ENCODE data around the gene CADM2. TPM values are rescaled to one million over a fixed set of nuclear protein-coding genes. Genes with fewer than 3 reads are reported as not detected.

CADM2 gene
- total RNA-seq, 1 experiment from 2014 or later, result 0.47 TPM

DNA sequence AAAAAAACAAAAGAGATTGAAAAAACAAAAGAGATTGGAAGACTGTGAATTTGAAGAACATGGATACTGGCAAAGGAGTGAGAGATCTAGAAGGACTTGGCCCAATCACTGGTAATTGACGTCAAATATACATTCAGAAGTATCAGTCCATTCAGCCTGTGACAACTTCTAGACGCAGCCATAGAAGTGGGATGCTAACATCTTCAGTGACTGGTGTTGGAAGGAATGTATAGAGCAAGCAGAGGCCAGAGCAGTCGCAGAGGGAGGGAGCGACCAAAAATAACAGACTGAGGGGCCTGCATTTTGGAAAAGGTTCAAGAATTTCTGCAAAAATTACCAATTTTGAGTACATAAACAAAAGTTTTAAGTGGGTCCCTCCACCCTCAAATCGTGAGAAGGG is 473.3 kb downstream of the CADM2 start:
- Histone ChIP-seq H2AFZ (ENCODE audit: low read length) (no peak overlapping the region), H4K20me1 (ENCODE audit: low read length) (no peaks in the 10 kb centered on the region), H3K9me2 (replicated peaks; ENCODE audit: low read length) (no peaks in the 10 kb centered on the region), H3K4me2 (ENCODE audit: low read length) (no peak overlapping the region), H3K79me2 (ENCODE audit: low read length) (no peaks in the 10 kb centered on the region), H3K9me3 (ENCODE audit: low read length) (no peaks in the 10 kb centered on the region), H3K27me3 (ENCODE audit: low read length) (no peaks in the 10 kb centered on the region), H3K27ac (ENCODE audit: low read length) (no peak overlapping the region), H3K4me3 (ENCODE audit: low read length) (no peak overlapping the region), H3K4me1 (ENCODE audit: insufficient read depth, low read length) (0 out of 2 replicates have a peak, but pooled peaks cover 6% of the 10 kb centered on the region), H3F3A (ENCODE audit: low read length, unreplicated experiment) (no peaks in the 10 kb centered on the region), H3K9ac (ENCODE audit: low read length) (no peak overlapping the region), H3K36me3 (ENCODE audit: low read depth, low read length) (no peaks in the 10 kb centered on the region)
- BruUV-seq (replicated peaks), result no TSS peak
- DNase-seq, result no peak
- POLR2A ChIA-PET (ENCODE audit: unreplicated experiment), result no interaction called here
- CTCF ChIA-PET, result no interaction called here
- TF ChIP-seq EZH2 (IDR thresholded peaks at IDR 0.05; ENCODE audit: low read length, unreplicated experiment) (no peak), EZH2phosphoT487 (IDR thresholded peaks at IDR 0.05; ENCODE audit: borderline replicate concordance, low read length) (no peak)
- TF ChIP-seq, protein P1, sequence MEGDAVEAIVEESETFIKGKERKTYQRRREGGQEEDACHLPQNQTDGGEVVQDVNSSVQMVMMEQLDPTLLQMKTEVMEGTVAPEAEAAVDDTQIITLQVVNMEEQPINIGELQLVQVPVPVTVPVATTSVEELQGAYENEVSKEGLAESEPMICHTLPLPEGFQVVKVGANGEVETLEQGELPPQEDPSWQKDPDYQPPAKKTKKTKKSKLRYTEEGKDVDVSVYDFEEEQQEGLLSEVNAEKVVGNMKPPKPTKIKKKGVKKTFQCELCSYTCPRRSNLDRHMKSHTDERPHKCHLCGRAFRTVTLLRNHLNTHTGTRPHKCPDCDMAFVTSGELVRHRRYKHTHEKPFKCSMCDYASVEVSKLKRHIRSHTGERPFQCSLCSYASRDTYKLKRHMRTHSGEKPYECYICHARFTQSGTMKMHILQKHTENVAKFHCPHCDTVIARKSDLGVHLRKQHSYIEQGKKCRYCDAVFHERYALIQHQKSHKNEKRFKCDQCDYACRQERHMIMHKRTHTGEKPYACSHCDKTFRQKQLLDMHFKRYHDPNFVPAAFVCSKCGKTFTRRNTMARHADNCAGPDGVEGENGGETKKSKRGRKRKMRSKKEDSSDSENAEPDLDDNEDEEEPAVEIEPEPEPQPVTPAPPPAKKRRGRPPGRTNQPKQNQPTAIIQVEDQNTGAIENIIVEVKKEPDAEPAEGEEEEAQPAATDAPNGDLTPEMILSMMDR (conservative IDR thresholded peaks at IDR 0.05; ENCODE audit: low read depth, low read length), result no peak
- no peak for ATAC-seq
- intact Hi-C loops (cut with micrococcal nuclease), result no loop called here

DNA sequence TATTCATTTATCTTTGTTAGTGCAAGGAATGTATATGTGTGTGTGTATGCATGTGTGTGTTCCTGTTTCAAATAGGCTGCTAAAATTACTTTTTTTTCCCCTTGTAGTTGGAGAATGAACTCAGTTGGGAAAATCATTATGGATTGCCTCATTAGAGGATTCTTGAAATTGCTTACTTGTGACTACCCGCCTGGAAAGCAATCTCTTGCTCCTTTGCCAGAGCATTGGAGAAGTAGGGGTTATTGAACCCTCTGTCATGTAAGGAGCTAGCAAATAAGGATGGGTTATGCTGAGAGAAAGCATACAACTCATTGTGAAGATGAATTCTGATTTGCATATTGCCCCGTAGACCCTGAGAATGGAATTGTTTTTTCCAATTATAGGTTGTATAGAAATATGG is 474.5 kb downstream of the CADM2 start:
- H3K9ac ChIP-seq (ENCODE audit: low read length), result no peak overlapping the region
- intact Hi-C loops (cut with micrococcal nuclease), result no loop called here
- TF ChIP-seq, protein P1 (conservative IDR thresholded peaks at IDR 0.05; ENCODE audit: low read depth, low read length), result no peak
- no peak for TF ChIP-seq EZH2phosphoT487 (IDR thresholded peaks at IDR 0.05; ENCODE audit: borderline replicate concordance, low read length)
- no peak for TF ChIP-seq EZH2 (IDR thresholded peaks at IDR 0.05; ENCODE audit: low read length, unreplicated experiment)
- H3K9me2 ChIP-seq (replicated peaks; ENCODE audit: low read length), result no peaks in the 10 kb centered on the region
- ATAC-seq (no peak), DNase-seq (no peak)
- no peaks in the 10 kb centered on the region for H3K27me3 ChIP-seq (ENCODE audit: low read length)
- H3K79me2 ChIP-seq (ENCODE audit: low read length), result no peaks in the 10 kb centered on the region
- H3K4me2 ChIP-seq (ENCODE audit: low read length), result no peak overlapping the region
- CTCF ChIA-PET, result no interaction called here
- no TSS peak for BruUV-seq (replicated peaks)
- no peak overlapping the region for H3K4me3 ChIP-seq (ENCODE audit: low read length)
- no peaks in the 10 kb centered on the region for H4K20me1 ChIP-seq (ENCODE audit: low read length)
- no peaks in the 10 kb centered on the region for H3K36me3 ChIP-seq (ENCODE audit: low read depth, low read length)
- H3F3A ChIP-seq (ENCODE audit: low read length, unreplicated experiment), result no peaks in the 10 kb centered on the region
- no peaks in the 10 kb centered on the region for H3K9me3 ChIP-seq (ENCODE audit: low read length)
- H3K4me1 ChIP-seq (ENCODE audit: insufficient read depth, low read length), result no peaks in the 10 kb centered on the region
- POLR2A ChIA-PET (ENCODE audit: unreplicated experiment), result no interaction called here
- H3K27ac ChIP-seq (ENCODE audit: low read length), result no peak overlapping the region
- no peak overlapping the region for H2AFZ ChIP-seq (ENCODE audit: low read length)

DNA sequence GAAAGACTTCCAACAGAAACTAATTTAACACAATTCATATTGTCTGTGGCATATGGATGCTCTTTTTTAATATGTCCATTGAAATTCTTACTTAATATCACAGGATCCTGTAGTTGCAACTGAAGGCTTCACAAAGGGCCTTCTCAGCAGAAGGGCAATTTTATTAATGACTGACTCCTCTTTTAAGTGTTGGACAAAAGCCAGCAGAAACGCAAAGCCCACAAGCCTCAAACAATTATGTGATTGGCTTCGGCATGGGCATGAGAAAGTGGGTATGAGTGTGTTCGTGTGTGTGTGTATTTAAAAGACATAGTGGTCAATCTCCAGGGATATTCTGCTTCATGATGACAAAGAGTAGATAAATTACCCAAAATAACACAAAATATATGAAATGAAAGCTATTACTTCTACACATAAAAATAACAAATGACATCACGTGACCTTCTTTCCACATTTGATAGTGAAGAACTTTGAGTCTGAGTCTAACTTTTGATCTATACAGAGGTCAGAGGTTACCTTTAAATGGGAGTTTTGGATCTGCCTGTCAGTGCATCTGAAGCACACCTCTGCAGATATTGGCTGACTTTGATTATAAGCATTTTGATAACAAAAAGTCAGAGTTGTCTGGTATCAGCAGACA is 496.9 kb downstream of the CADM2 start:
- no peak overlapping the region for H3K4me3 ChIP-seq (ENCODE audit: low read length)
- H3K4me1 ChIP-seq (ENCODE audit: insufficient read depth, low read length), result no peaks in the 10 kb centered on the region
- H3K9ac ChIP-seq (ENCODE audit: low read length), result no peak overlapping the region
- H3K36me3 ChIP-seq (ENCODE audit: low read depth, low read length), result no peaks in the 10 kb centered on the region
- ChIA-PET POLR2A (ENCODE audit: unreplicated experiment) (no interaction called here), CTCF (no interaction called here)
- ATAC-seq (no peak), DNase-seq (no peak)
- H3F3A ChIP-seq (ENCODE audit: low read length, unreplicated experiment), result no peaks in the 10 kb centered on the region
- H3K27ac ChIP-seq (ENCODE audit: low read length), result no peak overlapping the region
- BruUV-seq (replicated peaks), result no TSS peak
- H3K9me3 ChIP-seq (ENCODE audit: low read length), result no peaks in the 10 kb centered on the region
- no peaks in the 10 kb centered on the region for H3K9me2 ChIP-seq (replicated peaks; ENCODE audit: low read length)
- TF ChIP-seq EZH2 (IDR thresholded peaks at IDR 0.05; ENCODE audit: low read length, unreplicated experiment) (no peak), EZH2phosphoT487 (IDR thresholded peaks at IDR 0.05; ENCODE audit: borderline replicate concordance, low read length) (no peak)
- TF ChIP-seq, protein P1 (conservative IDR thresholded peaks at IDR 0.05; ENCODE audit: low read depth, low read length), result no peak
- no peak overlapping the region for H3K4me2 ChIP-seq (ENCODE audit: low read length)
- intact Hi-C loops (cut with micrococcal nuclease), result no loop called here
- H4K20me1 ChIP-seq (ENCODE audit: low read length), result no peaks in the 10 kb centered on the region
- no peak overlapping the region for H2AFZ ChIP-seq (ENCODE audit: low read length)
- no peaks in the 10 kb centered on the region for H3K27me3 ChIP-seq (ENCODE audit: low read length)
- no peaks in the 10 kb centered on the region for H3K79me2 ChIP-seq (ENCODE audit: low read length)
